NCI-H2029 (cell line): ENCODE measurements around the gene CKM.
"Not testable (repeated sequence)": the region's sequence is repeated elsewhere in the genome, so short reads cannot be mapped to it uniquely, and the experiment has no call there.

Source experiments
- DNase-seq: peaks from one replicate; lab custom pipeline; 2025; lab: John Stamatoyannopoulos, UW

CKM gene

GRCh38 chr19:45349126-45349415, 26.4 kb upstream of the CKM start:
- no peak for DNase-seq

GRCh38 chr19:45348367-45349125, 25.9 kb upstream of the CKM start:
- no peak for DNase-seq

- no peak for DNase-seq
These were observed 25.1 kb upstream of the CKM start for GRCh38 chr19:45347570-45348366.

- DNase-seq = no peak
These were observed 23.8 kb upstream of the CKM start for GRCh38 chr19:45346449-45346848.

GRCh38 chr19:45345506-45345860, 22.8 kb upstream of the CKM start:
- DNase-seq = no peak

- DNase-seq = no peak
These were observed 22.2 kb upstream of the CKM start for GRCh38 chr19:45344621-45345505.

- no peak for DNase-seq
These were observed 20.2 kb upstream of the CKM start for GRCh38 chr19:45342911-45343310.

- no peak for DNase-seq
These were observed 18.3 kb upstream of the CKM start for GRCh38 chr19:45340899-45341453.

GRCh38 chr19:45340232-45340898, 17.7 kb upstream of the CKM start, which contains the start of gene KLC3:
KLC3 (plus strand) TSS chr19:45340750; CDS start chr19:45345542, 4,792 bp downstream.
- DNase-seq = peak; percentile 9

GRCh38 chr19:45339629-45340028, 17.0 kb upstream of the CKM start:
- DNase-seq = no peak

- DNase-seq = no peak
These were observed 14.1 kb upstream of the CKM start for GRCh38 chr19:45336696-45337251.

- DNase-seq = not testable (repeated sequence)
These were observed 12.2 kb upstream of the CKM start for GRCh38 chr19:45334881-45335280.

- DNase-seq = no peak
These were observed 11.1 kb upstream of the CKM start for GRCh38 chr19:45333609-45334303.

- peak; percentile 27 for DNase-seq
These were observed 8.7 kb upstream of the CKM start for GRCh38 chr19:45331411-45331810.

- no peak for DNase-seq
These were observed 4.9 kb upstream of the CKM start for GRCh38 chr19:45327404-45328143.

- no peak for DNase-seq
These were observed 1.8 kb upstream of the CKM start for GRCh38 chr19:45324349-45324907.

GRCh38 chr19:45323671-45324081, 1.0 kb upstream of the CKM start:
- DNase-seq = no peak

- DNase-seq = no peak
These were observed 364 bp downstream of the CKM start for GRCh38 chr19:45322311-45322710.

- DNase-seq = no peak
These were observed 827 bp downstream of the CKM start for GRCh38 chr19:45321848-45322247.
